AG09319 (cell line): ENCODE results near the gene PAWR.
"Not testable (repeated sequence)": the region's sequence is repeated elsewhere in the genome, so short reads cannot be mapped to it uniquely, and the experiment has no call there.

Experiments used
- DNase-seq: peaks from one replicate; pipeline ENCODE4 v3.0.0-alpha.2; 2010; ENCODE audit warnings: low read depth; ENCODE audit errors: extremely low read depth
- CTCF ChIP-seq: IDR thresholded peaks from 2 replicates; pipeline ENCODE4 v1.5.1; 2011; ENCODE audit warnings: low read depth, mild to moderate bottlenecking, inconsistent platforms, low read length, moderate library complexity

The PAWR gene

GRCh38 chr12:79547044-79547734 lies 143.6 kb downstream of the PAWR start:
- DNase-seq = no peak
- TF ChIP-seq CTCF = no peak

GRCh38 chr12:79546466-79547043 lies 144.2 kb downstream of the PAWR start:
- no peak for DNase-seq
- TF ChIP-seq CTCF = no peak

GRCh38 chr12:79544439-79544838 lies 146.3 kb downstream of the PAWR start:
- DNase-seq = not testable (repeated sequence)

GRCh38 chr12:79537675-79538074 lies 153.1 kb downstream of the PAWR start:
- DNase-seq = no peak
- no peak for TF ChIP-seq CTCF

- TF ChIP-seq CTCF = no peak
- DNase-seq = no peak
Measured at GRCh38 chr12:79535751-79536150, 155.0 kb downstream of the PAWR start.
